ENCODE data around the gene NPEPL1. TPM values are rescaled to one million over a fixed set of nuclear protein-coding genes. Genes with fewer than 3 reads are reported as not detected.
A peak's percentile ranks its signal among the peaks of the same experiment; 100 is the strongest.

The NPEPL1 gene
- total RNA-seq, 1 experiment from 2014 or later = 31.1 TPM

DNA sequence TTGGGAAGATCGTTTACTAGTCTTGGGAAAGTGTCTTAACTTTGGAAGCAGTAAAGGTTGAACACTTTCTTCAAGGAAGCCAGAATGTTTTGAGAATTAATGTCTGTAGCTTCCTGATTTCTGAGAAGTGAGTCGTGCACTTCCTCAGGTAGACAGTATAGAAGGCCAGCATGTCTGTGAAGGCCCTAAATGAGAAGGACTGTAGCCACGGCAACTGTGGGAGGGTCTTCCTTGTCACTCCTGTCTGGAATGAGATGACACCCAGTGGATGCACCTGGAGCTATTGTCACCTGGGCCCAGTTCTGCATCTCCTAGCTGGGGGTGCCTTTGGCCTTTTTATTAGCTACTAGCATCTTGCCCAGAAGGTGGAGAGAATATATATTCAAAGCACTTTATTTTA is 32.8 kb upstream of the NPEPL1 start:
- Histone ChIP-seq H3K56ac (ENCODE audit: insufficient read length, low read depth, low read length) (no peak overlapping the region), H3K4me2 (ENCODE audit: insufficient read depth, insufficient read length, low read length) (no peak overlapping the region), H3K23ac (ENCODE audit: insufficient read length, low read depth, low read length) (no peak overlapping the region), H3K79me2 (ENCODE audit: insufficient read depth, low read length) (peaks cover 47% of the 10 kb centered on the region), H3K14ac (ENCODE audit: insufficient read depth, low read length) (no peak overlapping the region), H4K20me1 (ENCODE audit: control insufficient read depth, insufficient read depth, insufficient read length) (no peaks in the 10 kb centered on the region), H3K79me1 (ENCODE audit: insufficient read depth, low read depth, low read length, poor library complexity, severe bottlenecking) (no peaks in the 10 kb centered on the region), H3K9me3 (ENCODE audit: control insufficient read depth, low read depth, low read length) (no peaks in the 10 kb centered on the region), H2BK20ac (ENCODE audit: low read depth, low read length, poor library complexity, severe bottlenecking) (no peak overlapping the region), H3K4me1 (ENCODE audit: insufficient read depth, low read length) (peaks cover 10% of the 10 kb centered on the region; the same call in 1 of the 2 replicates), H2BK120ac (ENCODE audit: low read depth, low read length, poor library complexity, severe bottlenecking) (no peak overlapping the region), H3K27ac (ENCODE audit: insufficient read length, low read depth, low read length) (no peak overlapping the region), H2BK15ac (ENCODE audit: low read depth, low read length) (no peak overlapping the region), H3K27me3 (ENCODE audit: insufficient read depth, low read length) (no peaks in the 10 kb centered on the region), H3K4ac (ENCODE audit: low read depth, low read length) (no peak overlapping the region), H2AFZ (ENCODE audit: low read length) (no peak overlapping the region), H4K91ac (ENCODE audit: insufficient read length, low read depth, low read length) (no peak overlapping the region), H4K8ac (replicated peaks; ENCODE audit: insufficient read length, low read depth, low read length) (no peak overlapping the region), H2BK5ac (ENCODE audit: insufficient read length, low read length) (no peak overlapping the region), H3T11ph (ENCODE audit: low read length) (no peak overlapping the region), H4K5ac (ENCODE audit: insufficient read length, low read depth, low read length) (no peak overlapping the region), H3K23me2 (ENCODE audit: insufficient read length, low read depth, low read length, poor library complexity, severe bottlenecking) (no peaks in the 10 kb centered on the region), H3K18ac (ENCODE audit: insufficient read length, low read depth, low read length) (no peak overlapping the region), H2BK12ac (ENCODE audit: insufficient read length, low read depth, low read length) (no peak overlapping the region), H3K9ac (ENCODE audit: extremely low read depth, insufficient read length, low read length) (no peak overlapping the region), H2AK5ac (ENCODE audit: insufficient read length, low read length) (no peak overlapping the region)
- peaks cover 75 to 86% of the 10 kb centered on the region in 2 experiments for H3K4me1 Mint-ChIP-seq
- DNase-seq = no peak
- H3K27me3 Mint-ChIP-seq (ENCODE audit: low read depth) = no peaks in the 10 kb centered on the region
- no CpG with 5 or more reads among the region's 3 CpGs for WGBS (ENCODE audit: extremely low coverage, insufficient read length, low lambda C conversion rate)
- peak overlapping the region in 2 of 3 experiments; percentile 56 to 69; a peak in 4 of 7 replicates for H3K27ac Mint-ChIP-seq
- H3K9me3 Mint-ChIP-seq = no peaks in the 10 kb centered on the region
- no peak overlapping the region; a peak in 1 of 5 replicates for H3K4me3 Mint-ChIP-seq
- peaks cover 1 to 36% (median 27%) of the 10 kb centered on the region in 3 experiments; a peak in 5 of 7 replicates for H3K36me3 Mint-ChIP-seq (ENCODE audit: insufficient read depth in 1 of 3, low read depth in 3 of 3)
- TF ChIP-seq, protein P1, sequence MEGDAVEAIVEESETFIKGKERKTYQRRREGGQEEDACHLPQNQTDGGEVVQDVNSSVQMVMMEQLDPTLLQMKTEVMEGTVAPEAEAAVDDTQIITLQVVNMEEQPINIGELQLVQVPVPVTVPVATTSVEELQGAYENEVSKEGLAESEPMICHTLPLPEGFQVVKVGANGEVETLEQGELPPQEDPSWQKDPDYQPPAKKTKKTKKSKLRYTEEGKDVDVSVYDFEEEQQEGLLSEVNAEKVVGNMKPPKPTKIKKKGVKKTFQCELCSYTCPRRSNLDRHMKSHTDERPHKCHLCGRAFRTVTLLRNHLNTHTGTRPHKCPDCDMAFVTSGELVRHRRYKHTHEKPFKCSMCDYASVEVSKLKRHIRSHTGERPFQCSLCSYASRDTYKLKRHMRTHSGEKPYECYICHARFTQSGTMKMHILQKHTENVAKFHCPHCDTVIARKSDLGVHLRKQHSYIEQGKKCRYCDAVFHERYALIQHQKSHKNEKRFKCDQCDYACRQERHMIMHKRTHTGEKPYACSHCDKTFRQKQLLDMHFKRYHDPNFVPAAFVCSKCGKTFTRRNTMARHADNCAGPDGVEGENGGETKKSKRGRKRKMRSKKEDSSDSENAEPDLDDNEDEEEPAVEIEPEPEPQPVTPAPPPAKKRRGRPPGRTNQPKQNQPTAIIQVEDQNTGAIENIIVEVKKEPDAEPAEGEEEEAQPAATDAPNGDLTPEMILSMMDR (conservative IDR thresholded peaks at IDR 0.05) = no peak

Data from H9 (cell line).